HG02798 (cell line): ENCODE data around the gene PDE6H.

Source experiments
- ATAC-seq: cut with Tn5 transposase; IDR thresholded peaks from one replicate; pipeline ENCODE4 v1.9.1; 2021; ENCODE audit warnings: mild to moderate bottlenecking; ENCODE audit not compliant: unreplicated experiment, poor library complexity

PDE6H gene

DNA sequence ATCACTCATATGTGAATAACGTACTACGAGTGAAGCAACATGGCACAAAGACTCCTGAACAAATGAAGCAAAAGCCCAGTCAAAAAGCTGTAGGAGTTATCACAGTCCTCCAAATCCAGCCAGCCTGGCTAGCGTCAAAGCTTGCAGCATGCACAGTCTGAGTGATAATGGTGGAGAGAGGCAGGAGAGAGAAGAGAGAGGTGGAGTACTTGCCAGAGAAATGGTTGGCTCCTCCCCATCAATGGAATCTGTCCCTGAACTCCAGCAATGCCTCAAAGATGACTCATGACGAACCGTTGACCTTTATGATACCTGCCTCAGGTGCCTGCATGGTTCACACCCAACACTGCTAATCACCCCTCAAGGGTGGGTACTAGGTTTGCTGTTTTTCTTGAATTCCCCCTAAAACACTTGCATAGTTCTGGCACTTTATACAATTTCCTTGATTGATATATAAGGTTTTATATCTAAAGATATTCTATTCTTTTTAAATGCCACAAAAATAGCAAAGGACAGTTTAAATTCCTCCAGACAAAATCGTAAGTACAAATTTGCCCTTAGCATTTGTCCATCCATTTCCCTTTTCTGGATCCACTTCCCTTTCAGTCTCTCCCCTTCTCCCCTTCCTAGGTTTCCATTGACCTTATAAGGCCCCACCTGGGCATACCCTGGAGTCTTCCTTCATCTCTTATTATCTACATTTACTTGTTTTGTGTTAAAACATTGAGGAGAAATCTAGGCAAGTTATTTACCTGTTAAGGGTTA, 21.7 kb upstream of the PDE6H start:
- ATAC-seq: no peak

GRCh38 chr12:14951851-14952250, 21.0 kb upstream of the PDE6H start:
- ATAC-seq: no peak

GRCh38 chr12:14952299-14952921, 20.4 kb upstream of the PDE6H start:
- peak; percentile 70 for ATAC-seq

DNA sequence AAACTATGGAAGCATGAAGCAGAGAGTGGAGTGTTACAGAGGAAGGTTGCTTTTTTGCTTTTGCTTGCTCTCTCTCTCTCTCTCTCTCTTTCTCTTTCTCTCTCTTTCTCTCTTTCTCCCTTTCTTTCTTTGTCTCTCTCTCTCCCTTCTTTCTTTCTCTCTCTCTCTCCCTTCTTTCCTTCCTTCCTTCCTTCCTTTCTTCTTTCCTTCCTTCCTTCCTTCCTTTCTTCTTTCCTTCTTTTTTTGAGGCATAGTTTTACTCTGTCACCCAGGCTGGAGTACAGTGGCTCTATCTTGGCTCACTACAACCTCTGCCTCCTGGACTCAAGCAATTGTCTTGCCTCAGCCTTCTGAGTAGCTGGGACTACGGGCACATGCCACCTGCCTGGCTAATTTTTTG, 19.1 kb upstream of the PDE6H start:
- no peak for ATAC-seq

DNA sequence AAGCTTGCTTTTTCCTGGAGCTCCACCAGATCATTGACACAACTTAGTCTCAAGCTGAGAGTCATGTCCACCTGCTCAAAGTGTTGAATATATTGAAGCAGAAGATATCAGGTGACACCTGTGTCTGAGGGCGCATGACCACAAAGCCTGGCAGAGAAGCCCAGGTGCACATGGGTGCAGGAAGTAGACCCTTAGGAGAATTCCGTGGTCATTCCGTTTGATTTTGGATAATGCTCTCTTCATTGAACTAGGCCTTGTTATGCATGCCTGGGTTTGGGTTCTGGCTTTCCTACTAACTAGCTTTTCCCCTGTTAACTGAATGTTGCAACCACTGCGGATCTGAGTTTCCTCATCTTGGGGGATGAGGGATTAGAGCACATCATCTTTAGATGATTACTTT, 18.6 kb upstream of the PDE6H start:
- no peak for ATAC-seq

GRCh38 chr12:14956024-14956891, 16.6 kb upstream of the PDE6H start:
- ATAC-seq: peak; percentile 32

DNA sequence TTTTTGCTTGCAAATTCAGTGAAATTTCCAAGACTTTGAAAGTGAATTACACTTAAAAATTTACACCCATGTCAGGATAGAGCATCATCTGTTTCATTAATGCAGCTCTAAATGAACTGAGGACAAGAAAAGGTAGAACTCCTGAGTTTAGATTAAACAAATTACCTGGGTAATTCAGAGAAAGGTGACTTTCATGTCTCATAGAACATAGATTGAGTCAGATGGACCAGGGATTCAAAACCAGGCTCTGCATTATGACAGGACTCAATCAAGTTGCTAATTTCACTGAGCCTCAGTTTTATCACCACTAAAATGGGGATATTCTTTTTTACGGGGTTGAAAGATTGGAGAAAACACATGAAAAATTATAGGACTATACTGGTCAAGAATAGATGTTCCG, 15.9 kb upstream of the PDE6H start:
- ATAC-seq: no peak

DNA sequence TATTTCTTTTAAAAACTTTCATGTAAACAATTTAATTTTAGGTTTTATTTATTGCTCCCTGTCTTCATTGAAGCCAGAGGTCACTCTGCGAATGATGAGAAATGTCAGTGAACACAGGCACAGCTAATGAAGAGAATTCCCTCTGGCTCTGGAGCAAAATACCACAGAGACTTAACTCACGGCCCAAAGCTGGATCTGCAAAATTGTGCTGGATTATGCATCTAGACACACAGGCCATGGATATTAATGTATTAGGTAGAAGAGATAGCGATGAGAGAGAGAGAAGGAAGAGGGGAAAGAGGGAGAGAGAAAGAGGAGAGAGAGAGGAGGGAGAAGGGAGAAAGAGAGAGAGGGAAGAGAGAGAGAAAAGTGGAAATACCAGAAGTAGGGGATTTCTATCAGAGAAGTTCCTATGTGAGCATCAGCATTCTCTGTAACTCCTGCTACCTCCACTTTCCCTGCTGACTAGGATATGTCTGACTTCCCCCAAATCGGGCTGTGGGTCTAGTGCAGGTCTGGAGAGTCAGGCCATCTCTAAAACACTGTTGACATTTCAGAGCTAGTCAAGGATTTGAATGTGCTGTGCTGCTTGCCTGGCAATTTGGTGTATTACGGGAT, 15.2 kb upstream of the PDE6H start:
- no peak for ATAC-seq

GRCh38 chr12:14958361-14959125, 14.3 kb upstream of the PDE6H start:
- ATAC-seq: no peak

DNA sequence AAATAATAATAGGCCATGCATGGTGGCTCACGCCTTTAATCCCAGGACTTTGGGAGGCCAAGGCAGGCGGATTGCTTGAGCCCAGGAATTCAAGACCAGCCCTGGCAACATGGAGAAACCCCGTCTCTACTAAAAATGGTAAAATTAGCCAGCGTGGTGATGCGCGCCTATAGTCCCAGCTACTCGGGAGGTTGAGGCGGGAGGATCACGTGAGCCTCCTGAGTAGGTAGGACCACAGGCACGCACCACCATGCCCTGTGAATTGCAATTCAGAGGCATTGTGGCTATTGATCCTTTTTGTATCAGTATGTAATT, 13.8 kb upstream of the PDE6H start:
- ATAC-seq: no peak

DNA sequence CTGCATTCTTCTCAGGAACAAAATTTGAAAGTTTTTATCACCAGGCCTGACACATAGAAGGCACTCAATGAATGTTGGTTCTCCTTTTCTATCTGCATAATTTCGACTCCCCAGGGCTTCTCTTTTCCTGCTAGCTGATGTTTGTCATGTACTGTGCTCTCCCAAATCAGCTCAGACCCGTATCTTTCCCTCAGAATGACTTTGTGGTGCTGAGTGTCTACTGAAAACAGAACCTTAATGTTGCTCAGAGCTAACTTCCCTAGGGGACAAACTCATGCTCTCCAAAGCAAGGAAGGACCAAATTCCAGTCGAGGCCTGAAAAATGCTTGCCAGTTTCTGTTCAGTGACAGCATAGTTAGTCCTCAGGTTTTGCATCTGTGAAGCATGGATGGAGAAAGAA, 13.4 kb upstream of the PDE6H start:
- ATAC-seq: no peak

DNA sequence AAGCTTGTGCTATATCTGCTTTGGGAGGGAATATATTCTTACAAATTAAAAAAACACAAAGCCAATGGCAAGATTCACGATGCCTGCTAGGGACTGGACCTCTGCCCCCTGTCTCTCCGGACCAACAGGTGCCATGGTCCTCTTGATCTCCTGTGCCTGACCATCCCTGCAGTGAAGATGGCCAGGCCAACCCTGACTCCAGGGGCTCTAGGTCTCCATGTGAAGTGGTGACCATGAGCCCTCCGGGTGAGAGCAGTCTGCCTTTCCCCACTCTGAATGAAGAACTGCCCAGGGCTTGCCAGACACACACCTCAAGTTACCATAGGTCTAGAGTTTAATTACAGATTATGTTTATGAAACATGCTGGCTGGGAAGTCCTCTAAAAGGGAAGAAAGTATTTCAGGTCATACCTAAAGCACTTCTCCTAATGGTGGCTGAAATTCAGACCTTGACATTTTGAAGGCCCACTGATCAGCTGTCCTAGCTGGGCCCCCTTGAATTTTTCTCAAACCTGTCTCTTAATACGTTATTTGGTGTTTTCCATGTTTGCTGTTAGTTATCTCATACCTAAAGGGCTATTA, 12.8 kb upstream of the PDE6H start:
- no peak for ATAC-seq

GRCh38 chr12:14960548-14961465, 12.0 kb upstream of the PDE6H start:
- peak; percentile 42 for ATAC-seq

GRCh38 chr12:14961466-14962152, 11.2 kb upstream of the PDE6H start, which contains the start of gene ARHGDIB:
ARHGDIB (minus strand) TSS chr12:14961601; CDS start chr12:14950712, 10,889 bp downstream.
- ATAC-seq: peak; percentile 64

DNA sequence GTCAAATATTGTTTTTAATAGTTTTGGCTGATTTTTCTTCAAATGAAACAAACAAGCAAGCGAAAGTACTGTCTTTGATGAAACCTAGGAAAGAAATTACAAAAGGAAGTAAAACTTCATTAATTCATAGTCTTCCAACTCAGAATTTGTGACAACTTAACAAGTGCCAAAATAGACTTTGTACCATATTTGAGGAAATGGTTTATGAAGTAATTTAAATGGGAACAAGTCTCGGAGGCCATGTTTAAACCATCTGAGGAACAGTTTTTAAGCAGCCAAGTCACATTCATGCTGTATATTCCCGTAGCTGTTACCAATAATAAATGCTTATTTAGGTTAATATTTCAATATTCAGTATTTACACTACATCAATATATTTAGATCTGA, 10.7 kb upstream of the PDE6H start:
- no peak for ATAC-seq

GRCh38 chr12:14962797-14963196, 10.0 kb upstream of the PDE6H start:
- ATAC-seq: no peak

DNA sequence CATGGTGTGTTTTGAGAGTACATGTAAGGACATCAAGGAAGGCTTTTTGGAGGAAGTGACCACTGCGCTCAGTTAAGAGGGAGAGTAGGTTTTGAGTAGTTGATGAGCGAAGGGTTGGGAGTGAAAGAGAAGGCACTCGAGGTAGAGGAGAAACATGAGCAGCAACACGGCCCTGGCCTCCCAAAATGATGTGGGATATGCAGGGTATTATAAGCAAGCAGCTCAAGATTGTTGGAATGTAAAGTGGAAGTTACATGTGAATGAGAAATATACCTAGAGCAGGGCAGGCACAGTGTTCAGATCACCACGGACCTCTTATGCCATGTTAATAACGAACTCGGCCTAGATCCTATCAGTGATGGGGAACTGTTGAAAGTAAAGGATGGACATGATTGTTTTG, 9.3 kb upstream of the PDE6H start:
- ATAC-seq: no peak

GRCh38 chr12:14964406-14964805, 8.4 kb upstream of the PDE6H start:
- ATAC-seq: no peak
